ENCODE results near the gene ZFP91. TPM values are rescaled to one million over a fixed set of nuclear protein-coding genes. Genes with fewer than 3 reads are reported as not detected.

ZFP91 gene
- total RNA-seq, 1 donor from 2014 or later, result 57.3 TPM

DNA sequence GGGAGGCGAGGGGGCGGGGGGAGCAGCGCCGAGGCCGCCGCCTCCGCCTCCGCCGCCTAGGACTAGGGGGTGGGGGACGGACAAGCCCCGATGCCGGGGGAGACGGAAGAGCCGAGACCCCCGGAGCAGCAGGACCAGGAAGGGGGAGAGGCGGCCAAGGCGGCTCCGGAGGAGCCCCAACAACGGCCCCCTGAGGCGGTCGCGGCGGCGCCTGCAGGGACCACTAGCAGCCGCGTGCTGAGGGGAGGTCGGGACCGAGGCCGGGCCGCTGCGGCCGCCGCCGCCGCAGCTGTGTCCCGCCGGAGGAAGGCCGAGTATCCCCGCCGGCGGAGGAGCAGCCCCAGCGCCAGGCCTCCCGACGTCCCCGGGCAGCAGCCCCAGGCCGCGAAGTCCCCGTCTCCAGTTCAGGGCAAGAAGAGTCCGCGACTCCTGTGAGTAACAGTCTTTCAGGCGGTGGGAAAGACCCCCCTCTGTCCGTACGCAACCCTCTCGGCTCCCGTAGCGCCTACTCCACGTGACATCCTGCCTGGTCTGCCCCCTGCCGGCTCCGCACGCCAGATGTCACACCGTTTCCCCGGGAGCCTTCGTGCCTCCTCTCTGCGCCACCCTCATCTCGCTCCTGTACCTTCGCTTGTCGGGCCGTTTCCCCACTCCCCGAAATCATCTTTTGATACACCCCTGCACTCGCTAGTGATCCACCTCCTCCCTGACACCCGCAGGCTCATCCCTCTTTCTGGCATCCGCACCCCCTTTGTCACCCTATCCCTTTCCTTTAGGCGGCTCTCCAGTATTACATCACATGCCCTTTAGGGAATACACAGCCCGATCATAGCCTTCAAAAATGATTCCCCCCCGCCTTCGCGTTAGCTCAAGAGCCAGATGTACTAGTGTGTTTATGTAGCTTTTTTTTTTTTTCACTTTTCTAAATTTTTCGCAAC lies 598 bp downstream of the ZFP91 start:
- DNase-seq (peak; percentile 95), ATAC-seq (ENCODE audit: poor library complexity) (peak; percentile 81)
- intact Hi-C loops (cut with DNase I), result loop anchor here (10.0 kb wide), 1 partner anchor 95 kb away; no protein-coding TSS in a partner anchor

DNA sequence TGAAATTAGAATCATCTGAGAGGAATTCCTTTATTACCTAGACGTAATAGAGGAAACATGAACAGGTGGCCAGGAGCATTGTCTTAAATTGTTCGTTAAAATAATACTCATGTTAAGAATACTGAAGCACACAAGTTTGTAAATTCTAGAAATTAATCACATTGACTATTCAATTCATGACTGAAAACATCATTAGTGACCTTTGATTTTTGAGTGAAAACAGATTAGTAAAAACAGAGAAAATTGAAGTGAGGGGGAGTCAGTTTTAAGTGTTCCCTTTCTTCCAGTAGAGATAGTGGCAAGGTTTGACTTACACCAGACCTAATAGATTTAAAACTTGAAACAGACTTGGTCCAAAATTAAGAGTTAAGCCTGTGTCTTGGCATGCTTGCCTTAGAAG lies 1.4 kb downstream of the ZFP91 start:
- no peak for ATAC-seq (ENCODE audit: poor library complexity)
- intact Hi-C loops (cut with DNase I), result no loop called here

DNA sequence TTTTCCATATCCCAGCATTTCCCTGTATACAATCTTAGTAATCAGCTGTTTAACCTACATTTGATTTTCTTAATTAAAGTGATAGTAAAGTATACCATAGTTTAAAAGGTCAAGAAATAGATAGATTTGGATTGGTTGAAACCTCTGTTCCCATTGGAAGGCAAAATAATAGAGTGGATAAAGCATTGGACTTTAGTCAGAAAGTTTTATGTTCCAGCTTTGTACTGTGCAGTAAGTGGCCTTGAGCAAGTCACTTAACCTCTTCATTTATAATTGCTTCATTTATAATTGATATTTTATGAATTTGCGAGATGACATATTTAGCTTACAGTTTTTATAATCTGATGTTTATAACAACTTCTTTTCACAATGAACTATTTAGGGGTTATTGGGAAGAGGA lies 3.6 kb downstream of the ZFP91 start:
- intact Hi-C loops (cut with DNase I), result no loop called here
- no peak for DNase-seq
- no peak for ATAC-seq (ENCODE audit: poor library complexity)

More for the DNA sequence above, 1.4 kb downstream of the ZFP91 start:
- DNase-seq, result no peak

DNA sequence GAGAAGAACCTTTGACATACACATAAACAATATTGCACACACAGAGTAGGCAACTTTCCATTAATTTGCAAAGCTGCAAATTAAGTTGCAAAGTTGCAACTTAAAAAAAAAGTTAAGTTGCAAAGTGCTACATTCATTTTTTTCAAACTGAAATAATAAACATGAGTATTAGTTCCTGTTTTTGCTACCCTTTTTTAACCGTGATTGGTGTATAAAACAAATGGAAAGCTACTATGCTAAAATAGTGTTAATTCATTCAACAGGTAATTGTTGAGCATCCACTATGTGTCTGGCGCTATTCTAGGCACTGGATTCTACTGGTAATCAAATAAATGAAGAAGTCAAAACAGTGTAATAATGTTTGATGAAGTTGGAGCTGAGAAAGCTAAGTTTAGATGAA lies 8.1 kb downstream of the ZFP91 start:
- no peak for DNase-seq
- ATAC-seq (ENCODE audit: poor library complexity), result no peak
- intact Hi-C loops (cut with DNase I), result no loop called here

DNA sequence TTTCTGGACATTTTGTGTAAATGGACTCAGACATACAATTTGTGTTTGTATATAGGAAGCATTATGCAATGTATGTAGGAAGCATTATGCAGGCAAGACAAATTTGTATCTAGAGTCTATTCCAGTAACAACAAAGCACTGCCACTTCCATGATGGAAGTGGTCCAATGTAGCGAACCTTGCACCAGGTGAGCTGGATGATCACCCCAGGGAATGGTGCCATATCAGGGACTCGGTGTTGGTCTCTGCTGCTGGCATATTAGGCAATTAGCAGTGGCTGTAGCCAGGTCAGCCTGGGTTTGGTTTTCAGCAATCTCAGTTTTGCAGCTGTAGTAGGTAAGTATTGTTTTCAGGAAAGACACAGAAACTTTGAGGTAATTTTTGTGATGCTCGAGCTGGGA lies 12.8 kb downstream of the ZFP91 start:
- no peak for DNase-seq
- no peak for ATAC-seq (ENCODE audit: poor library complexity)
- intact Hi-C loops (cut with DNase I), result no loop called here

DNA sequence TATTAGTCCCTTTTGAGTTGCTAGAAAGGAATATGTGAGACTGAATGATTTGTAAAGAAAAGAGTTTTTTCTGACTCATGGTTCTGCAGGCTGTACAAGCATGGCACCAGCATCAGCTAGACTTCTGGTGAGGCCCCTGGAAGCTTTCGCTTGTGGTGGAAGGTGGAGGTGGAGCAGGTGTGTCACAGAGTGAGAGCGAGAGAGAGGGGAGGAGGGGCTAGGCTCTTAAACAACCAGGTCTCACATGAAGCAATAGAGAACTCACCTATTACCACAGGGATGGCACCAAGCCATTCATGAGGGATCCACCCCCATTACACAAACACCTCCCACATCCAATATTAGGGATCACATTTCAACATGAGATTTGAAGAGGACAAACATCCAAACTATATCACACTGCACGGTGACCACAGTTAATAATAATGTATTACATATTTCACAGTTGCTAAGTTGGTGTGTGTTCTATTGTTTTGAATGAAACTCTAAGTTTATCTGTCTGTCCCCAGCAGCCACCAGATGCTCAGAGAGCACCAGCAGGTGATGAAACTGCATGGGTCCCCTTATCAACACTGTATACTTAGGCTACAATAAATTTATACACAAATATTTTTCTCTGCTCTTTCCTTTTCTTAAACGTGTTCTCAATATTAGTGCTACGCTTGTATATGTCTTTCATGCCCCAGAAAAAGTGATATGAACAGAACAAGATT lies 14.1 kb downstream of the ZFP91 start:
- no peak for DNase-seq
- ATAC-seq (ENCODE audit: poor library complexity), result peak; percentile 28
- intact Hi-C loops (cut with DNase I), result no loop called here

DNA sequence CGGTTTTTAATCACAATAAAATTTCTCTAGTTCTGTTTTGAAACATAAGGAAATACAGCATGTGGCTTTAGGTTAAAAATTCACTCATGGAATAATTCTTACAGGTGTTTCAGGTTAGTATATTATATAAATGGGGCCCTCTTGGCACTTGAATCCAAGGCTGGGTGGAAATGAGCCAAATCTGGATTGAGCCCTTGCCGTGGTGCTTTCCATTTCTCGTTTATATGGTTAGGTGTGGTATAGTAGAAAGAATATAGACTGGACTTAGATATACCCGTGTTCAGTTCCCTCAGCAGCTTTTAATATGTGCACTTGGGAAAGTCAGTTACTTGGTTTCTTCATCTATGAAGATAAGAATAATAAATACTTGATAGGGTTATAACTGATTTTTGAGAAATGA lies 16.0 kb downstream of the ZFP91 start:
- DNase-seq, result no peak

DNA sequence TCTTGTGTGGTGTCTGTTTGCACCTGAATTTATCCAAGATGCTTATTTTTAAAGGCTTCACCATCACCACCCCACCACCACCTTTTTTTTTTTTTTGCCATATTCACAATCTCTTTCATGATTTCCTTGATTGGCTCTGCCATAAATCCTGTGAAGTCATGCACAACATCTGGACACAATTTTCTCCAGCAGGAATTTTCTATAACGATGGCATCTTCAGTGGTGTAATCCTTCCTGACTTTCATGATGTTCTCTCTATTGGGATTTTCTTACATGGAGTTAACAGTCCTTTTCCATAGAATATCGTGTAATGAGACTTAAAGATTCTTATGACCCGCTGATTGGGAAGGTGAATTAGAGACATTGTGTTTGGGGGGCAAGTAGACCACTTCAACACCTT lies 17.8 kb downstream of the ZFP91 start:
- ATAC-seq (ENCODE audit: poor library complexity) (no peak), DNase-seq (no peak)
- intact Hi-C loops (cut with DNase I), result no loop called here

More for the DNA sequence above, 16.0 kb downstream of the ZFP91 start:
- ATAC-seq (ENCODE audit: poor library complexity), result no peak
- intact Hi-C loops (cut with DNase I), result no loop called here

DNA sequence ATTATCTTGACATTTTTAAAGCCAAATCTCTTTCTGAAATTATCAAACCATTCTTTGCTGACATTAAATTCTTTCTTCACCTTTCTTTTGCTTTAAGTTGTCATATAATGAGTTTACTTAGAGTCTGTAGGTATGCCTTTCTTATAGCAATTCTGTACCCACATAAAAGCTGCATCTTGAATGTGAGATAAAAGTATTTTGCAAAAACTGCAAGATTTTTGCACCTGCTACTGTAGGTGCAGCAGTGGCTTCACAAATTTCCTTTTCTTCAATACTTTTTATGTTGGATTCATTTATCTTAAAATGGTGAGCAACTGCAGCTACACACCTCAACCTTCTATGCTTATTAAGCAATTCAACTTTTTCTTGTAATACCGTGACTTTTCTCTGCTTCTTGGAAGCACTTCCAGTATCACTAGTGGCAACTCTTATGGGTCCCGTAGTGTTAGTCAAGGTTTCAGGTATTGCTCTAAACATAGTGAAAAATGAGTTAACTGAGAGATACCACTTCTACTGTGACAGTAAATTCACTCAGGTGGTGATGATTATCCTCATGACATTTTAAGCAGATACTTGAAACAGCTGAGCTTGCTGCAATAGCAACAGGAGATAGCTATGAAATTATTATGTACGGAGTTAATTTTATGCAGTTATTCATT lies 18.8 kb downstream of the ZFP91 start:
- no peak for DNase-seq
- no peak for ATAC-seq (ENCODE audit: poor library complexity)
- intact Hi-C loops (cut with DNase I), result no loop called here

DNA sequence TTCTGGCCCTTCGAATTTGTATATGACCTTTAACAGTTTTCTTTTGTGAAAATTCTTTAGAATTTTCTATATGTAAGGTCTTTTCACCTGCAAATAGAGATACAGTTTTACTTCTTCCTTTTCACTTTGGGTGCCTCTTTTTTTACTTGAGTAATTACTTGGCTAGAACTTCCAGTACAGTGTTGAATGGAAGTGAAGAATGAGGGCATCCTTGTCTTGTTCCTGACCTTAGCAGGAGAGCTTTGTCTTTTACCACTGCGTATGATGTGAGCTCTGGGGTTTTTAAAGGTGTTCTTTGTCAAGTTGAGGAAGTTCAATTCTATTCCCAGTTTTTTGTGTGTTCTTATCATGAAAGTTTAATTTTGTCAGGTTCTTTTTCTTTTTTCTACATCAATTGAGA lies 21.6 kb downstream of the ZFP91 start:
- intact Hi-C loops (cut with DNase I), result no loop called here
- ATAC-seq (ENCODE audit: poor library complexity), result no peak
- no peak for DNase-seq

DNA sequence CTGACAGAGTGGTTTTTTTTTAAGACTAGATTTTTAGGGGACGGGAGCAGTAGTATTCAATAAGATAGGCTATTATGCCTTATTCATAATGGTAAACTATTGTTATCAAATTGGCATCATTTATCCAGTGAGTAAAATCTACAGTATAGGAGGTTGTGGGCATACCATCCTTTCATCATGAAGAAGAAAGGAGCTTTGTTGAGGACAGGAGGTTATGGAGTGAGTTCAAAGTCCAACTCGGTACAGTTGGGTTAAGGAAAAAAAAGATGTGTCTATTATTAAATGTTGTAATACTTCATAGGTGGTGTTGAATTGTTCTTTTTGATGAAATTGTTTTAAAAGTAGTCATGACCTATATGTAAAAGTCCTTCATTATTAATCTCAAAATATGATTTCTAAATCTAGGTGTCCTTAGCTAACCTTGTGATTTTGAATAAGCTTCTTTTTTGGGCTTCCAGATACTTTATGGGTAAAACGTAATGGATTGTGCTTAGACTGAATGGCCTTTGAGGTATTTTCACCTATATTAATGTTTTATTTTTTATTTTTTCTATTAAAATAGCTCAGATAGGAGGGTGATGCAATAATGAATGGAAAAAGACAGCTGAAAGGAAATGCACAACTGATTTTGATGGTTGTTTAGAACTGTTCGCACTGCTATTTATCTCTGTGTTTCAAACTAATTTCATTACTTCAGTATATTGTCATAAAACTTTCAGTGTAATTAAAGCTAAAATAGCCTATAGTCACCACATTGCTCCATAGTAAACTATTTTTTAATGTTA lies 28.3 kb downstream of the ZFP91 start:
- no peak for DNase-seq
- intact Hi-C loops (cut with DNase I), result no loop called here
- ATAC-seq (ENCODE audit: poor library complexity), result no peak

DNA sequence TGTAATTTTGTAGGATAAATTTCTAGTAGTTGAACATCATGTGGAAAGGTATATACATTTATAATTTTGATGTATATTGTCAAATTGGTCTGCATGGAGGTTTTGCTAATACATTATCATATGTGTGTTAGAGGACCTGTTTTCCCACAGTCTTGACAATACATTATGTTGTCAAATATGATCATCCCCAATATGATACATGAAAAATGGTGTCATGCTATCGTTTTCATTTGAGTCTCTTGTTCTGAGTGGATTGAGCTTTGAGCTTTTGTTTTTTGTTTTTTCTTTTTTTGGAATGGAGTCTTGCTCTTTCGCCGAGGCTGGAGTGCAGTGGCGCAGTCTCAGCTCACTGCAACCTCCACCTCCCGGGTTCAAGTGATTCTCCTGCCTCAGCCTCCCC lies 29.5 kb downstream of the ZFP91 start:
- intact Hi-C loops (cut with DNase I), result no loop called here
- ATAC-seq (ENCODE audit: poor library complexity) (no peak), DNase-seq (no peak)

DNA sequence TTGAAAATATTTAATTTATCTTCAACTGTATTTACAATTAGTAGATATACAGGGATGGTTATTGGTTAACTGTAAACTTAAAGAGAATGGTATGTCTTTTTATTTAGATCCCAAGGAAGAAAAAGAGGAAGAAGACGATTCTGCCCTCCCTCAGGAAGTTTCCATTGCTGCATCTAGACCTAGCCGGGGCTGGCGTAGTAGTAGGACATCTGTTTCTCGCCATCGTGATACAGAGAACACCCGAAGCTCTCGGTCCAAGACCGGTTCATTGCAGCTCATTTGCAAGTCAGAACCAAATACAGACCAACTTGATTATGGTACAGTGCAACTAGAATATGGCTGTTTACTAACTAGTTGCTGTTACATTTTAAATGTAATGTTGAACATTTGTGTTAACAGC lies 30.9 kb downstream of the ZFP91 start:
- no peak for ATAC-seq (ENCODE audit: poor library complexity)
- intact Hi-C loops (cut with DNase I), result no loop called here

DNA sequence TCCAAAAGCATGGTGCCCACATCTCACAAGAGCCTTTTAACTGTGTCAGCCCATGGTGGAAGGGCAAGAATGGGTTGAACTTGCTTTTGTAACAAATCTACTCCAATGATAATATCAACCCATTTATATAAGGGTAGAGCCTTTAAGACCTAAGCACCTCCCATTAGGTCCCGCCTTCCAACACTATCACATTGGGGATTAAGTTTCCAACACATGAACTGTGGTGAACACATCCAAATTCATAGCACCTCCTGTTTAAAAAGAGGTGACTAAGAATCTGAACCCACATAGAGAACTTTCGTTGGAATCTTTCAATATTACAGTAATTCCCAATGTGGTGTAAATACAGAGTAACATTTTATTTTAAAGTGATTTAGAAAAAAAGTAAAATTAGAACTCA lies 34.4 kb downstream of the ZFP91 start:
- ATAC-seq (ENCODE audit: poor library complexity) (no peak), DNase-seq (no peak)
- intact Hi-C loops (cut with DNase I), result no loop called here

More for the DNA sequence above, 30.9 kb downstream of the ZFP91 start:
- DNase-seq, result no peak

DNA sequence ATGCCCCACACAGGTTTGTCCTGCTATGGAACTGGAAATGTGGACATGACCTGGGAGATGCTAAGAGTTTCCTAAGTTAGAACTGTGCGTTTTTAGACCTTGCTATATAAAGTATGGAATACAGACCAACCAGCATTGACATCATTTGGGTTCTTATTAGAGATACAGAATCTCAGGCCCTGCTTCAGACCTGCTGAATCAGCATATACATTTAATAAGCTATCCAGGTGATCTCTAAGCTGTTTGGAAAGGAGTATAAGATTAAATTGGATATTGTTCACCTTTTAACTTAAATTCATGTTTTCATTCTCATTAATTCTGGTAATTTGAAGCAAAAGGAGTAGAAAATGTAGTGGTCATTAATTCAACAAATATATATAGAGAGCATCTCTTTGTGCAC lies 36.7 kb downstream of the ZFP91 start:
- ATAC-seq (ENCODE audit: poor library complexity), result no peak
- no peak for DNase-seq
- intact Hi-C loops (cut with DNase I), result no loop called here

DNA sequence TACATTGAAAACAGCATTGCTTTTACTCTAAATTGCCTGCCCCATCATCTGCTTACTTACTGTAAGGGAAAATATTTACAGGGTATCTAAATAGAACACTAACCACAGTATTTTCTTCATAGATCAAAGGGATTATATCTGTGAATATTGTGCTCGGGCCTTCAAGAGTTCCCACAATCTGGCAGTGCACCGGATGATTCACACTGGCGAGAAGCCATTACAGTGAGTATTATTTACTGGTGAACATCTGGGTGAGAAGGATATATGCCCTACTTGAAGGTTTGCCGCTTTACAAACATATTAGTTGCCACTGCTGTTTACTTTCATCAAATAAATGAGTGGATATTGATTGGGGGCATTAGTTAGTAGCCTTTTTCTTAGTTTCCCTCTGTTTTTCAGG lies 37.7 kb downstream of the ZFP91 start:
- DNase-seq, result peak; percentile 49
- intact Hi-C loops (cut with DNase I), result no loop called here

DNA sequence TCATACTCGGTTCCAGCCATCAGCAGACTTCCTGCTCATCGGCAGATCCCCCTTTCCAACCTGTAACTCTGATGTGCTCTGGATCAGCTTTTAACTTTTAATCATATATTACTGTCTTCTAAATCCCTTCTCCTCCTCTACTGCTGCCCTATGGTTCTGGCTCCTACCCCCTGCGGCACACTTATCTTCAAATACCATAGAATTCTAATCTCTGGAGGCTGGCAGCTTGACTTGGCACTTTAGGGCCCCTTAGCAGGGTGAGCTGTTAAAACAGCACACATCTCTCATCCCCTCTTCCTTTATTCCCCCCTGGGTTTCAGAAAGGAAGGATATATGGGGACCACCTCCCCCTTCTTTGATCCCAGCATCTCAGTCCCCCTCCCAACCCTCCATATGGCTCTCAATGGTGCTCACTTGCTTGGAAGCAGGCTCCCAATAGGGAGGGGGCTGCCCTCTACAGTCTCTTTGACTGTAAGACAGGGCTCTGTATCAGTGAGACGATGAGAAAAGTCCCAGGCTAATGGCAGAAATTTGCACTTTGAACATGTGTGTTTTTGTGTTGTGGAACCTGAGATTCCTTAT lies 39.2 kb downstream of the ZFP91 start:
- ATAC-seq (ENCODE audit: poor library complexity) (peak; percentile 35), DNase-seq (no peak)
- intact Hi-C loops (cut with DNase I), result no loop called here

More for the DNA sequence above, 37.7 kb downstream of the ZFP91 start:
- peak; percentile 61 for ATAC-seq (ENCODE audit: poor library complexity)

DNA sequence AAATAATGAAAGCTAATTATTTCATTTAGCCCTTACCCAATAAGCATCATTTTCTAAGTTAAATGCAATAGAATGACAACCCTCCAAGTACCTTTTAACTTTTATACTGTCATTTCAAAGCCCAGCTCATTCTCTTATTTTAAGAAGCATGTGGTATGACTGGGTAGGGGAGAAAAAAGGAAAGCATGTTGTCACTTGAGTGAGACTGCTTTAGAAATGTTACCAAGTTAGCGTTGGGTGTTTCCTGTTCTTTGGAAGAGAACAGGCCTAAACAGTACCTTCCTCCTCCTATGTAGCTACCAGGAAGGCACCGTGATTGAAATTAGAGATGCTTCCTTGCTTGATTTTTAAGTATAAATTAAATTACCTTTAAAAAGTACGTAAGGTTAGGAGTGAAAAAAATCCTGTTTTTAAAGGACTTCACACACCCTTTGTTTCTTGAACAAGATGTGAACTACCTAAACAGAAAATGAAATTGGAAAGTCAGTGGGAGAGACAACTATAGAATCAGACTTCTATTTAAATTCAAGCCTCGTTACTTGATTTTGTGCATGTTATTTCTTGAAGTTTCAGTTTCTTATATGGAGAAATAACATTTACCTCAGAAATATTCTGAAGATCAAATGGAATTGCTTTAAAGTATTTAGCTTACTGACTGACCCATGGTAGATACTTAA lies 42.9 kb downstream of the ZFP91 start:
- DNase-seq, result no peak
- intact Hi-C loops (cut with DNase I), result no loop called here
- ATAC-seq (ENCODE audit: poor library complexity), result no peak
